ENCODE results near the gene SCYGR4.
"Not testable (repeated sequence)": the region's sequence is repeated elsewhere in the genome, so short reads cannot be mapped to it uniquely, and the experiment has no call there.

The SCYGR4 gene

DNA sequence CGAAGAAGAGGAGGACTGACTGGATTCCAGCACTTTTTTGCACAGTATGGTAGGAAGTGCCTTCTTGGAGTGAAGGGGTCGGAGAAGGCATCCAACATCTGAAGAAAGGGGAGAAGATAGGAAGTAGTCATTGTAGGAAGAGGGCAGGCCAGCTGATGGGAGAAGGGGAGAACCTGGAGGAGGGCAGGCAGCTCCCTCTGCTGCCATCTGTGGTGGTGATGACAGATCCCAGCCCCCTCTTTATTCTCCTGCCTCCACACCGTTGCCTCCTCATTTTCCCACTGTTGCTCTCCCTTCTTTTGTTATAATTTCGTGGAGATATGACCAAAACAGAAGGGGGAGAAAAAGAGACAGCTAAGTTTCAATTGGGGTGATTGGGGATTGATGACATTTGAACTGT is 21.5 kb upstream of the SCYGR4 start:
- H3K4me3 ChIP-seq (ENCODE audit: low read length) = no peak overlapping the region
- H3K36me3 ChIP-seq (ENCODE audit: control insufficient read depth, insufficient read depth, low read length) = no peaks in the 10 kb centered on the region
- no peak overlapping the region for H3K27ac ChIP-seq (ENCODE audit: low read length)
- H3K9me3 ChIP-seq (ENCODE audit: control insufficient read depth, insufficient read depth, low read length) = no peaks in the 10 kb centered on the region
- no peaks in the 10 kb centered on the region for H3K4me1 ChIP-seq (ENCODE audit: control insufficient read depth, insufficient read depth, low read length)
- no CpG with 5 or more reads among the region's 4 CpGs for WGBS (ENCODE audit: insufficient coverage, insufficient read length)
- H3K27me3 ChIP-seq (ENCODE audit: control insufficient read depth, insufficient read depth, low read length) = no peaks in the 10 kb centered on the region
- DNase-seq (ENCODE audit: low read depth, low spot score) = no peak

DNA sequence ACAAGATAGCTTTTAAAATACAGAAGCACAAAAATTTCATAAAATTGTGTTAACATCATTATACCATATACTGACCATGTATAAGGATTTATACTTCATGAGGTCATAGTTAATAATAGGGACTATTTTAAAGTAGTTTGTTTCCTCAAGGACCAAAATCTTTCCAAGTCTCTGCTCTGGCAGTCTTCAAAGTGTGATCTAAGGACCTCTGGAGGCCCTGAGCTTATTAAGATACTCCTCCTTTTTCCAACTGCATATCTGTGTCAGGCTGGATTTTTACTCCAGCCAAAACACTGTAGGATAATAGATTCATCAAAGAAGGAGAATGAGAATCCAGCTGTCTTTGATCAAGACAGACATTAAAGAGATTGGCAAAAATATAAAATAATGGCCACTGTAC is 20.3 kb upstream of the SCYGR4 start:
- no peaks in the 10 kb centered on the region for H3K4me1 ChIP-seq (ENCODE audit: control insufficient read depth, insufficient read depth, low read length)
- DNase-seq (ENCODE audit: low read depth, low spot score) = no peak
- H3K27me3 ChIP-seq (ENCODE audit: control insufficient read depth, insufficient read depth, low read length) = no peaks in the 10 kb centered on the region
- no peak overlapping the region for H3K4me3 ChIP-seq (ENCODE audit: low read length)
- no peak overlapping the region for H3K27ac ChIP-seq (ENCODE audit: low read length)
- H3K36me3 ChIP-seq (ENCODE audit: control insufficient read depth, insufficient read depth, low read length) = no peaks in the 10 kb centered on the region
- no peaks in the 10 kb centered on the region for H3K9me3 ChIP-seq (ENCODE audit: control insufficient read depth, insufficient read depth, low read length)

DNA sequence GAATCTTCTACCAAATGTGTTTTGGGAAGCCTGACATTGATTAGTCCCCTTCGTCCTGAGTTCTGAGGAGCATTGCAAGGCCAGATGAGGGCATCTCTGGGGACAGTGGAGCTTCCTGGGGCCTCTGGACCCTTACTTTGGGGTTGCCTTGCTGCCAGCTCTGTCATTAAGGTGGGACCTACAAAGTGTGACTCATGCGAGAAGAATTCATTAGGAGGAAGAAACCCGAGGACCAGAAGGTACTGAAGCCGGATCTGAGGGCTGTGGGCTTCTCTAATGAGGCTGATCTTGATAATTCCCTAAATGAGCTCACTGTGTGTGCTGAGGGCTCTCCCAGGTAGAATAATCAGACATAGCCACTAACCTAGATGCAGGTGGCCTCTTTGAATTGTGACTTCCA is 19.3 kb upstream of the SCYGR4 start:
- WGBS (ENCODE audit: insufficient coverage, insufficient read length) = no CpG with 5 or more reads among the region's 4 CpGs
- Histone ChIP-seq H3K4me1 (ENCODE audit: control insufficient read depth, insufficient read depth, low read length) (no peaks in the 10 kb centered on the region), H3K36me3 (ENCODE audit: control insufficient read depth, insufficient read depth, low read length) (no peaks in the 10 kb centered on the region), H3K27ac (ENCODE audit: low read length) (no peak overlapping the region), H3K9me3 (ENCODE audit: control insufficient read depth, insufficient read depth, low read length) (no peaks in the 10 kb centered on the region), H3K4me3 (ENCODE audit: low read length) (no peak overlapping the region), H3K27me3 (ENCODE audit: control insufficient read depth, insufficient read depth, low read length) (no peaks in the 10 kb centered on the region)
- DNase-seq (ENCODE audit: low read depth, low spot score) = no peak

DNA sequence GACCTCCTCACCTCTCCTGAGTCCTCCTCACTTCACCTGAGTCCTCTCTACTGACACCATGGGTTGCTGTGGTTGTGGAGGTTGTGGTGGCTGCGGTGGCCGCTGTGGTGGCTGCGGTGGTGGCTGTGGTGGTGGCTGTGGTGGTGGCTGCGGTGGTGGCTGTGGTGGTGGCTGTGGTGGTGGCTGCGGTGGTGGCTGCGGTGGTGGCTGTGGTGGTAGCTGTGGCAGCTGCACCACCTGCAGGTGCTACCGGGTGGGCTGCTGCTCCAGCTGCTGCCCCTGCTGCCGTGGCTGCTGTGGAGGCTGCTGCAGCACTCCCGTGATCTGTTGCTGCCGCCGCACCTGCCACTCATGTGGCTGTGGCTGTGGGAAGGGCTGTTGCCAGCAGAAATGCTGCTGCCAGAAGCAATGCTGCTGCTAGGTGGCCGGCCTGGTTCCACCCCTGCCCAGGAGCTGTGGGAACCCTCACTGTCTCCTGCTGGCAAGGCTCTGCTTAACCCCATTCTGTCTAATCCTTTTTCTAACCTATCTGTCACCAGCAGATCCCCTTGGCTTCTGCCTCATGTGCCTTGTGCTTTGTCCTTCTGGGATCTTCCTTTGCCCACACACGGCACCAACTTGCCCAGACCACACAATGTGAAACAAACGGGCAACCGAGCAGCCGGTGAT is 18.3 kb upstream of the SCYGR4 start, which contains the start of gene SCYGR2:
SCYGR2 (plus strand) TSS at position 59 of the 669 bp plus-strand sequence; CDS start at position 59, 0 bp downstream.
- not testable (repeated sequence) for H3K36me3 ChIP-seq (ENCODE audit: control insufficient read depth, insufficient read depth, low read length); H3K27ac ChIP-seq (ENCODE audit: low read length); H3K9me3 ChIP-seq (ENCODE audit: control insufficient read depth, insufficient read depth, low read length); H3K4me3 ChIP-seq (ENCODE audit: low read length); DNase-seq (ENCODE audit: low read depth, low spot score); H3K27me3 ChIP-seq (ENCODE audit: control insufficient read depth, insufficient read depth, low read length); H3K4me1 ChIP-seq (ENCODE audit: control insufficient read depth, insufficient read depth, low read length)
- no CpG with 5 or more reads among the region's 16 CpGs for WGBS (ENCODE audit: insufficient coverage, insufficient read length)

DNA sequence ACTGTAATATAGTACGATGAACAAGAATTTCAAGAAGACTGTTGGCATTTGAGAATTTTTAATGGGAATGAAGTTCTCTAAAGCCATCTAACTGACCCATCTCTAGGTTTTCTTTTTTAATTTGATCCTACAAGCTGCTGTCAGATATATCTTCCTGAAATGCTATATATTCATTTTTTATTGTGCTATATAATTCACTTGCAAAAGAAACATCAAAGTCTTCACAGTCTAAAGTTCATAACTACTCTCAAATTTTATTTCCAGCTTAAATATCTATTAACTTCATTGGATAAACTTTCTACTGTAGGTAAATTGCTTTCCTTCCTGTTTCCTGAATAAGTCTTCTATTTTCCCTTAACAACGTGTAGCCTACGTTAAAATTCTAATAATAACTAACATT is 14.9 kb upstream of the SCYGR4 start:
- H3K4me1 ChIP-seq (ENCODE audit: control insufficient read depth, insufficient read depth, low read length) = no peaks in the 10 kb centered on the region
- no peak overlapping the region for H3K27ac ChIP-seq (ENCODE audit: low read length)
- H3K27me3 ChIP-seq (ENCODE audit: control insufficient read depth, insufficient read depth, low read length) = no peaks in the 10 kb centered on the region
- H3K4me3 ChIP-seq (ENCODE audit: low read length) = no peak overlapping the region
- no CpG with 5 or more reads among the region's 3 CpGs for WGBS (ENCODE audit: insufficient coverage, insufficient read length)
- DNase-seq (ENCODE audit: low read depth, low spot score) = no peak
- no peaks in the 10 kb centered on the region for H3K36me3 ChIP-seq (ENCODE audit: control insufficient read depth, insufficient read depth, low read length)
- H3K9me3 ChIP-seq (ENCODE audit: control insufficient read depth, insufficient read depth, low read length) = no peaks in the 10 kb centered on the region

DNA sequence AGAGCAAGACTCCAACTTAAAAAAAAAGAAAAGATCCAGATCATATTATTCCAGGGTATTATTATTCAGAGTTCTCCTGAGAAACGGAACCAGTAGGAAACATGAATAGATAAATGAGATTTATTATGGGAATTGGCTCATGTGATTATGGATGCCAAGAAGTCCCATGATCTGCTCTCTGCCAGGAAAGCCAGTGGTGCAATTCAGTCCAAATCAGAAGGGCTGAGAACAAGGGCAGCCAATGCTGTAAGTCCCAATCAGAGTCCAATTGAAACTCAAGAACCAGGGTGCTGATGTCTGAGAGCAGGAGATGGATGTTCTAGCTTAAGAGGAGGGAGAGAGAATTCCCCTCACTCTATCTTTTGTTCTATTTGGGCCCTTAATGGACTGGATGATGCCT is 10.8 kb upstream of the SCYGR4 start:
- no peak overlapping the region for H3K27ac ChIP-seq (ENCODE audit: low read length)
- no peaks in the 10 kb centered on the region for H3K4me1 ChIP-seq (ENCODE audit: control insufficient read depth, insufficient read depth, low read length)
- WGBS (ENCODE audit: insufficient coverage, insufficient read length) = no CpG with 5 or more reads among the region's 1 CpG
- no peak for DNase-seq (ENCODE audit: low read depth, low spot score)
- no peaks in the 10 kb centered on the region for H3K36me3 ChIP-seq (ENCODE audit: control insufficient read depth, insufficient read depth, low read length)
- H3K4me3 ChIP-seq (ENCODE audit: low read length) = no peak overlapping the region
- no peaks in the 10 kb centered on the region for H3K9me3 ChIP-seq (ENCODE audit: control insufficient read depth, insufficient read depth, low read length)
- H3K27me3 ChIP-seq (ENCODE audit: control insufficient read depth, insufficient read depth, low read length) = no peaks in the 10 kb centered on the region

DNA sequence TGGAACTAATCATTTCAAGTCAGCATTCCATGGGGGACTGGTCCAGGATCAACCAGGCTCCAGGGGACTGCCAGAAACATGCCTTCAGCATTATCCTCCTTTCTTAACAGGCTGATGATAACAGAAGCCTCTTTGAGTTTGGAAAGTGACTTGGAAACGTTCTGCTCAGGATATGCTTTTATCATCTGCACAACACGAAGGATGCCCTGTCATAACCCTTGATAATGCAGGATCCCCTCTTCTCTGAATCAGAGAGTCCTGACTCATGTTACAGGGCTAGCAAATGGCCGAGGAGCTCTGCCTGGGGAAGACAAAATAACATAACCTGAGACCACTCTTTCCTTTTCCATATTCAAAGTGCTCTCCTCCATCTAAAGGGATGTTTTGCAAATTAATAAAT is 9.4 kb upstream of the SCYGR4 start:
- no peak for DNase-seq (ENCODE audit: low read depth, low spot score)
- no peaks in the 10 kb centered on the region for H3K27me3 ChIP-seq (ENCODE audit: control insufficient read depth, insufficient read depth, low read length)
- no peaks in the 10 kb centered on the region for H3K36me3 ChIP-seq (ENCODE audit: control insufficient read depth, insufficient read depth, low read length)
- H3K4me3 ChIP-seq (ENCODE audit: low read length) = no peak overlapping the region
- WGBS (ENCODE audit: insufficient coverage, insufficient read length) = no CpG with 5 or more reads among the region's 3 CpGs
- H3K27ac ChIP-seq (ENCODE audit: low read length) = no peak overlapping the region
- no peaks in the 10 kb centered on the region for H3K4me1 ChIP-seq (ENCODE audit: control insufficient read depth, insufficient read depth, low read length)
- H3K9me3 ChIP-seq (ENCODE audit: control insufficient read depth, insufficient read depth, low read length) = no peaks in the 10 kb centered on the region

DNA sequence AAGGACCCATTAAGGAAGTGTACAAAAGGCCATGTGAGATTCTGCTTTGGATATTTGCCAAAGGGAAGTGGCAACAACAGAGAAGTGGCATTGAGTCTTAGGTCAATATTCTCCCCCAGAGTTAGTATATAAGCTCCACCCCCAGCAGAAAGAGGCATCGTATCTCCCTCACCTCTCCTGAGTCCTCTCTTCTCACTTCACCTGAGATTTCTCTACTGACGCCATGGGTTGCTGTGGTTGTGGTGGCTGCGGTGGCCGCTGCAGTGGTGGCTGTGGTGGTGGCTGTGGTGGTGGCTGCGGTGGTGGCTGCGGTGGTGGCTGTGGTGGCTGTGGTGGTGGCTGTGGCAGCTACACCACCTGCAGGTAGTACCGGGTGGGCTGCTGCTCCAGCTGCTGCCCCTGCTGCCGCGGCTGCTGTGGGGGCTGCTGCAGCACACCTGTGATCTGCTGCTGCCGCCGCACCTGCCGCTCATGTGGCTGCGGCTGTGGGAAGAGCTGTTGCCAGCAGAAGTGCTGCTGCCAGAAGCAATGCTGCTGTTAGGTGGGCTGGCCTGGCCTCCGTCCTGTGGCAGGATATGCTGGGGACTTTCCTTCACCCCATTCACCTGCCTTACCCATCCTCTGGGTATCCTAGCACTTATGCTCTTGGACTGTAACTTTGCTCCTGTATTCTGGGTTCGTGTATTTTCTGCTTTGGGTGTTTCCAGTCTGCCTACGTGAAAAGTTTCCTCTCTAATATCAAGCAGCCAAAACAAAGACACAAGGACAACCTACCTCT is 8.5 kb upstream of the SCYGR4 start:
- Histone ChIP-seq H3K9me3 (ENCODE audit: control insufficient read depth, insufficient read depth, low read length) (no peaks in the 10 kb centered on the region), H3K4me3 (ENCODE audit: low read length) (no peak overlapping the region), H3K36me3 (ENCODE audit: control insufficient read depth, insufficient read depth, low read length) (no peaks in the 10 kb centered on the region), H3K4me1 (ENCODE audit: control insufficient read depth, insufficient read depth, low read length) (no peaks in the 10 kb centered on the region), H3K27me3 (ENCODE audit: control insufficient read depth, insufficient read depth, low read length) (no peaks in the 10 kb centered on the region), H3K27ac (ENCODE audit: low read length) (no peak overlapping the region)
- DNase-seq (ENCODE audit: low read depth, low spot score) = no peak
- WGBS (ENCODE audit: insufficient coverage, insufficient read length) = no CpG with 5 or more reads among the region's 16 CpGs

DNA sequence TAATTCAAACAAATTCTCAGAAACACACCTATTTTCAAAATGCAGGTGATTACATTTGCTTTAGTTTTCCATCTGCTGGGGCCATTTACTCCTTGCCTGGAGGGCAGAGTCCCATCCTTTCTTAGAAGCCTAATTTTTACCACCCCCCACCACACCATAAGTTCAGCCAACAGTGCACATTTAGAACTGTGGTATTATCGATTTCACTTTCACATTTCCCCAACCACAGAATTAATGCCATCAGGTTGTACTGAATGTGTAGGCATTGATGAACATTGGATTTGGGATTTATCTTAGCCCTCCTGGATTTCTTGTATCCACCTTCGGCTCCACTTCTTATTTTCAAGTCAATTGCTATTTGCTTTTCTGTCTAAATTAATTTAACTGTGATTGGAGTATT is 7.2 kb upstream of the SCYGR4 start:
- Histone ChIP-seq H3K9me3 (ENCODE audit: control insufficient read depth, insufficient read depth, low read length) (no peaks in the 10 kb centered on the region), H3K4me1 (ENCODE audit: control insufficient read depth, insufficient read depth, low read length) (no peaks in the 10 kb centered on the region), H3K27ac (ENCODE audit: low read length) (no peak overlapping the region), H3K4me3 (ENCODE audit: low read length) (no peak overlapping the region), H3K36me3 (ENCODE audit: control insufficient read depth, insufficient read depth, low read length) (no peaks in the 10 kb centered on the region), H3K27me3 (ENCODE audit: control insufficient read depth, insufficient read depth, low read length) (no peaks in the 10 kb centered on the region)
- WGBS (ENCODE audit: insufficient coverage, insufficient read length) = no CpG with 5 or more reads among the region's 2 CpGs
- DNase-seq (ENCODE audit: low read depth, low spot score) = no peak

DNA sequence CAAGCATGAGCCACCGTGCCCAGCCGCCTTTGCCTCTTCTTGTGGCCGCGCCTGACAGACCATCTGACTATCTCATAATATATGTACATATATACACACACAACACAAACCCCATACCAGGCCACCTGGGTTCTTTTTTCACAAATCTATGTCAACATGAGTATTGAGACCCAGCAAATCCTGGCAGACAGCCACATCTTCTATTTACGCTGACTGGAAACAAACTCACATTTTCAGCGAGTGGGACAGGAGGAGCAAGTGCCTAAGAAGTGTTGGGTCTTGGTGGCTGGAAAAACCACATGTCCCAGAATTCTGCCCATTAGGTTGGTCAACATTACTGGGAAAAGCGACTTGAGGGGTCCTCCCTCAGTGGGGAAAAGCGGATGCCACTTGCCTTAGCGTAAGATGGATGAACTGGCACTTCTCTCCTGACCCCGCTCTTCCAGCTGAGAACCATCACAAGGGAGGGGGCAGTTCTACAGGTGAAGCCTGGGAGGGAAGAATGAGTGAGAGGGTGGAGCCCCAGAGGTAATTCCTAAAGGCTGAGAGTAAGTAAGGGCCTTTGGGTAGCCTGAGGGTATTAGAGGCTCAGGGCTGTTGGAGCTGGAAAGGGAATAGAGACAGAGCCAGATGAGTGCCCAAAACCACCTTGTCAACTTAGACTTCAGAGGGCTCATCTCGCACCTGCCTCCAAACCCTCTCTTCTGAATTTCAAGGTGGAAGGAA is 4.6 kb upstream of the SCYGR4 start:
- H3K4me3 ChIP-seq (ENCODE audit: low read length) = no peak overlapping the region
- WGBS (ENCODE audit: insufficient coverage, insufficient read length) = no CpG with 5 or more reads among the region's 11 CpGs
- H3K27me3 ChIP-seq (ENCODE audit: control insufficient read depth, insufficient read depth, low read length) = no peaks in the 10 kb centered on the region
- no peak for DNase-seq (ENCODE audit: low read depth, low spot score)
- H3K4me1 ChIP-seq (ENCODE audit: control insufficient read depth, insufficient read depth, low read length) = no peaks in the 10 kb centered on the region; the same call in 1 of the 2 replicates
- H3K36me3 ChIP-seq (ENCODE audit: control insufficient read depth, insufficient read depth, low read length) = no peaks in the 10 kb centered on the region
- no peaks in the 10 kb centered on the region for H3K9me3 ChIP-seq (ENCODE audit: control insufficient read depth, insufficient read depth, low read length)
- H3K27ac ChIP-seq (ENCODE audit: low read length) = no peak overlapping the region

Measured in iPS DF 6.9 (cell line).